Left lung (tissue), 10 donors: ENCODE data around the gene CTNNA1. TPM values are rescaled to one million over a fixed set of nuclear protein-coding genes. Genes with fewer than 3 reads are reported as not detected.
A peak's percentile ranks its signal among the peaks of the same experiment; 100 is the strongest.

ENCODE experiments used
- ATAC-seq: fragments of 200-7000 bp; cut with Tn5 transposase; one replicate; pipeline ENCODE4 v1.9.1; 2020; ENCODE audit warnings: moderate library complexity
- DNase-seq, 4 donors: peaks; one replicate each; pipeline ENCODE4 v3.0.0-alpha.2; 2013 to 2020
- H3K27ac ChIP-seq, 2 donors: fragments of 200-600 bp; sonication (generic) in 1 of 2; one replicate each; pipeline versions ENCODE4 v1.5.0 to v1.8.0; 2020 to 2021
- H3K27me3 ChIP-seq, 2 donors: fragments of 200-600 bp; sonication (generic) in 1 of 2; one replicate each; pipeline versions ENCODE4 v1.5.0 to v1.8.0; 2020 to 2021
- H3K36me3 ChIP-seq, 2 donors: fragments of 200-600 bp; sonication (generic) in 1 of 2; one replicate each; pipeline versions ENCODE4 v1.5.0 to v1.8.0; 2020 to 2021
- H3K4me1 ChIP-seq, 2 donors: fragments of 200-600 bp; one replicate each; pipeline ENCODE4 v1.8.0; 2021
- H3K4me3 ChIP-seq, 2 donors: fragments of 200-600 bp; sonication (generic) in 1 of 2; one replicate each; pipeline versions ENCODE4 v1.5.0 to v1.8.0; 2020 to 2021; ENCODE audit warnings: mild to moderate bottlenecking in 1 of 2
- H3K9me3 ChIP-seq, 2 donors: fragments of 200-600 bp; sonication (generic) in 1 of 2; one replicate each; pipeline versions ENCODE4 v1.5.0 to v1.8.0; 2020 to 2021
- CTCF ChIP-seq, 2 donors: fragments of 200-600 bp; sonication (generic) in 1 of 2; IDR thresholded peaks; one replicate each; pipeline versions ENCODE4 v1.5.0 to v1.8.0; 2021; ENCODE audit warnings: antibody characterized with exemption in 2 of 2
- intact Hi-C, 2 donors: fragments of 100-400 bp; cut with DNase I; formaldehyde crosslinking; loops; one replicate each; pipeline versions ENCODE4 v1.11.2 to v1.14.2; 2022
- polyA plus RNA-seq, 6 donors: library from polyadenylated mRNA; unstranded; fragments of 120-200 nt; gene quantifications; one replicate each; pipeline ENCODE4 v1.2.1, GENCODE V29; 2013; ENCODE audit not compliant: insufficient read length in 6 of 6
- total RNA-seq, 2 donors: library from RNA; stranded (reverse); fragmentation: NEBNext Ultra II Directional; extraction: Animal tissue kit (Norgen Biotek cat#: 25700); gene quantifications; one replicate each; pipeline ENCODE4 v1.2.1, GENCODE V29; 2021
- donor health status: DM: no; HTN: yes; CAD: no.
- donor health status: DM: no; HTN: no; CAD: no.

CTNNA1 gene
- total and polyA plus RNA-seq, 8 donors: 309 to 443 (median 366) TPM

- Histone ChIP-seq H3K27me3 (no peaks in the 10 kb centered on the region), H3K9me3 (no peaks in the 10 kb centered on the region), H3K4me3 (no peak overlapping the region), H3K4me1 (peaks cover 5 to 48% of the 10 kb centered on the region in 2 donors), H3K36me3 (no peaks in the 10 kb centered on the region), H3K27ac (no peak overlapping the region)
- intact Hi-C loops: no loop called here
- ATAC-seq (no peak), DNase-seq (no peak)
- no peak for TF ChIP-seq CTCF (IDR thresholded peaks at IDR 0.05)
These were observed 115.8 kb downstream of the CTNNA1 start for GRCh38 chr5:138869038-138869437.

GRCh38 chr5:138869763-138870500 lies 116.7 kb downstream of the CTNNA1 start:
- TF ChIP-seq CTCF (IDR thresholded peaks at IDR 0.05): no peak
- DNase-seq (no peak), ATAC-seq (peak; percentile 28)
- peaks cover 5 to 57% of the 10 kb centered on the region in 2 donors for H3K4me1 ChIP-seq
- intact Hi-C loops: no loop called here
- H3K4me3 ChIP-seq: no peak overlapping the region
- H3K27me3 ChIP-seq: no peaks in the 10 kb centered on the region
- no peaks in the 10 kb centered on the region for H3K36me3 ChIP-seq
- no peak overlapping the region for H3K27ac ChIP-seq
- H3K9me3 ChIP-seq: no peaks in the 10 kb centered on the region

DNA sequence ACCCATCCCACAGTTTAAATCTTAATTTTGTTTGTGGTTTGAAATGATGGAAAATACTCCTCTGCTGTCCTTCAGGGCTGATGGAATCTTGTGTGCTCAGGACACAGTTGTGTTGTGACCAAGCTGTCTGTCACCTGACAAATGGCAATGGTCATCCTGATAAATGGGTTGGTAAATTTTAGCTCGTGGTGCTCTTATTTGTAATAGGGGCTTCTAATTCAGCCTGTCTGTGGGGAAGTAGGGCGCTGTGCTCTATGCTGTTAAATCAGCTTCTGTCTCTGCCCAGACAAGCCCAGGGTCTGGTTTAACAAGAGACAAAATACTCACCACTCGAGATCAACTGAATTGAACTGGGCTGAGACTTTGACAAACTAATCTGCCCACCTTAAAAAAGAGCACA lies 117.4 kb downstream of the CTNNA1 start:
- ATAC-seq: no peak
- TF ChIP-seq CTCF (IDR thresholded peaks at IDR 0.05): no peak

GRCh38 chr5:138872841-138873465 lies 119.7 kb downstream of the CTNNA1 start:
- Histone ChIP-seq H3K27me3 (no peaks in the 10 kb centered on the region), H3K4me3 (no peak overlapping the region), H3K27ac (no peak overlapping the region), H3K36me3 (no peaks in the 10 kb centered on the region), H3K4me1 (peaks cover 5 to 60% of the 10 kb centered on the region in 2 donors), H3K9me3 (no peaks in the 10 kb centered on the region)
- DNase-seq (no peak), ATAC-seq (no peak)
- intact Hi-C loops: no loop called here
- no peak for TF ChIP-seq CTCF (IDR thresholded peaks at IDR 0.05)

More for the DNA sequence above, 117.4 kb downstream of the CTNNA1 start:
- Histone ChIP-seq H3K27me3 (no peaks in the 10 kb centered on the region), H3K4me1 (peaks cover 5 to 63% of the 10 kb centered on the region in 2 donors), H3K9me3 (no peaks in the 10 kb centered on the region), H3K4me3 (no peak overlapping the region), H3K36me3 (no peaks in the 10 kb centered on the region), H3K27ac (no peak overlapping the region)
- intact Hi-C loops: no loop called here
- no peak for DNase-seq

DNA sequence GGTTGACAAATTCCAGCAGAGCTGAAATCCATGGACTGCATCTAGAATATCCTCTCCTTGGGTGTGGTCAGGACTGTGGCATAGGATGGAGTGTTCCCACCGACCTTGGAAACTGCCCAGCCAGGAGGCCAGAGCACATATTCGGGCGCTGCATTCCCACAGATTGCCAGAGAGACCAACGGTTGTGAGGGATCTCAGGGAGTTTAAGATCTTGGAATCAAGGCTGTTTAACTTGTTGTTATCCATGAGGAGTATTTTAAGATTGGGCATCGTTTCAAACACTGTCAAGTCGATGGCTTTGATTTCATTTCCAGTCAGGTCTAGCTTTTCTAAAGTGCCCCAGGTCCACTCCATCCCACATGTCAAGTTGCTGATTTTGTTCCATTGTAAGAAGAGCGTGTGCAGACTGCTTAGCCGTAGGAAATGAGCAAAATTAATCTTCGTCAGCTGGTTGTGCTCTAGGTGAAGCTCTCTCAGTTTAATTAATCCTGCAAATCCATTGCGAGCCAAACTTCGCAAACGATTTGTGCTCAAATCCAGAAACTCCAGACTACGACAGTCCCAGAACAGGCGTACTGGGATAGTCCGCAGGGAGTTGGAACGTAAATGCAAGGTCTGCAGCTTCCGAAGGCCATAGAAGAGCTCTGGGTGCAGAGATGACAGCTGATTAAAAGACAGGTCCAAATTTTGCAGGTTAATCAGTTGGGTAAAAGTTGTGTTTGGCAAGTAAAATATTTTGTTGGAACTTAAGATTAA lies 120.4 kb downstream of the CTNNA1 start:
- DNase-seq: no peak
- Histone ChIP-seq H3K9me3 (no peaks in the 10 kb centered on the region), H3K27me3 (no peaks in the 10 kb centered on the region), H3K4me1 (peaks cover 6 to 54% of the 10 kb centered on the region in 2 donors), H3K27ac (no peak overlapping the region), H3K4me3 (no peak overlapping the region), H3K36me3 (no peaks in the 10 kb centered on the region)
- intact Hi-C loops: no loop called here
- ATAC-seq: no peak
- TF ChIP-seq CTCF (IDR thresholded peaks at IDR 0.05): no peak
